ENCODE measurements around the gene FOXS1. TPM values are rescaled to one million over a fixed set of nuclear protein-coding genes. Genes with fewer than 3 reads are reported as not detected.
"Not testable (repeated sequence)": the region's sequence is repeated elsewhere in the genome, so short reads cannot be mapped to it uniquely, and the experiment has no call there.

FOXS1 gene
- total RNA-seq, 1 donor from 2014 or later: 0.40 TPM

DNA sequence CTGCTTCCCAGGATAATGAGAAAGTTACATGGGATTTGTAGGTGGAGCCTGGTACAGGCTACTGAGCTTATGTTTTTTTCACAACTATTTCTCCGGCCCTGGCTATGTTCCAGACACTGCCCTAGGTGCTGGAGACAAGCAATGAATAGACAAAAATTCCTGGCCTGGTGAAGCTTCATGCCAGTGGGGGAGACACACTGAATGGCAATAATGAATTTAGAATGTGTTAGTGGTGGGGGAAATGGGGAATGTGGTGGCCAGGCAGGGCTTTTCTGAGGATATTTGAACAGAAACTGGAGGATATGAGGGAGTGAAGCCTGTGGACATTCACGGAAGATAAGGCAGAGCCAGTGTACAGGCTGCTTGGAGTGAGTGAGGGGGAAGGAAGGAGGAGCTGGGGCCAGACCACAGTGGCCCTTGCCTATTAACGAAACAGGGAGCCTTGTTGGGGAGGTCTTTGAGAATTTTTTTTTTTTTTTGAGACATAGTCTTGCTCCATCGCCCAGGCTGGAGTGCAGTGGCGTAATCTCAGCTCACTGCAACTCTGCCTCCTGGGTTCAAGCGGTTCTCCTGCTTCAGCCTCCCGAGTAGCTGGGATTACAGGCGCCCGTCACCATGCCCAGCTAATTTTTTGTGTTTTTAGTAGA is 6.6 kb downstream of the FOXS1 start:
- ATAC-seq: no peak

DNA sequence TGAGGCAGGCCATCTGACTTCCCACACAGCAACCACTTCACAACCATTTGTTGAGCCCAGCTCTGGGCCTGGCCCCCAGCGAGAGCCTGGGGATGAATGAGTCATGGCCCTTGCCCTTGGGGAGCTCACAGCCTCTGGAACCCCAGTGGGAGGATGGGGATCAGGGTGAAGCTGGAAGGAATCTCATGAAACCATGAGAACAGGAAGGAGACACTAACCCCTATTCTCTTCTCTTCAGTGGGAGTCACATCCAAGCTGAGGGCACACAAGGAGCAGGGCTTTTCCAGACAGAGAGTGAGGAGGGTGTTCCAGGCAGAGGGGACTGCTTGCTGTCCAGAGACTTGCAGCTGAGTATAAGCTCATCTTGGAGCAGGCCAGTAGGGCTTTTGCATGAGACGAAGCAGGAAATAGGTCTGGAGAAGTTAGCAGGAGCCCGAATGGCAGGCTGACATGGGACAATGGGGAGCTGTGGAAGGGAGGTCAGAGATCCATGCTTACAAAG is 7.5 kb downstream of the FOXS1 start:
- ATAC-seq: no peak

DNA sequence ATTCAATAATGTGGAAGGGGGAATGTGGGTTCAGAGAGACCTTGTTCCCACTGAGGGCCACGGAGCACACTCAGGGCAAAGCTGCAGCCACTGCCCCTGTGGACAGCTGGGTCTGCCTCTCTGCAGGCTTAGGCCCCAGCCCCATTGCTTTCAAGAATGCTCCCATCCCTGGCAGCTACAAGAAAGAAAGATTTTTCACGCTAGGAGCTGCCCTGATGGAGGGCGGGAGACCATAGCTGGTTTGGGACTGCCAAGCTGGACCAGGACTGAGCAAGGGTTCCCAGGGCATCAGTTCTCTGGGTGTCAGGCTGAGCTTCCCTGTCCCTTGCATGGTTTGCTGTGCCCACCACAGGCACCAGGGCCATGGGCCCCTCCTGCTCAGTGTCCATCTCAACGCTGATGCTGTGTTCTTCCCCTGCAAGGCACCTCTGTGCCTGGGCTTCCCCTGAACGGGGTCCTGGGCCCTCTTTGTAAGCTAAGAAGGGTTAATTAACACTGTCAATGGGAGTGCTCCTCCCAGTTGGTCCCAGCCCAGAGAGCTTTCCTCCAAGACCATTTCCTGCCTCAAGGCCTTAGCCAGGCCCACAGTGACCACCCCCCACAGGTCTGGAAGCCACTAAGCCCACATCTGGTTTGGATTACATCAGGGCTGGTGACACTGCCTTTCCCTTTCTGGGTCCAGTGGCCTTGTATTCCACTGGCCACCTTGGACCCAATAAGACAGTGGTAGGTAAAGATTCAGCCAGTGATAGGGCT is 8.4 kb downstream of the FOXS1 start:
- no peak for ATAC-seq

DNA sequence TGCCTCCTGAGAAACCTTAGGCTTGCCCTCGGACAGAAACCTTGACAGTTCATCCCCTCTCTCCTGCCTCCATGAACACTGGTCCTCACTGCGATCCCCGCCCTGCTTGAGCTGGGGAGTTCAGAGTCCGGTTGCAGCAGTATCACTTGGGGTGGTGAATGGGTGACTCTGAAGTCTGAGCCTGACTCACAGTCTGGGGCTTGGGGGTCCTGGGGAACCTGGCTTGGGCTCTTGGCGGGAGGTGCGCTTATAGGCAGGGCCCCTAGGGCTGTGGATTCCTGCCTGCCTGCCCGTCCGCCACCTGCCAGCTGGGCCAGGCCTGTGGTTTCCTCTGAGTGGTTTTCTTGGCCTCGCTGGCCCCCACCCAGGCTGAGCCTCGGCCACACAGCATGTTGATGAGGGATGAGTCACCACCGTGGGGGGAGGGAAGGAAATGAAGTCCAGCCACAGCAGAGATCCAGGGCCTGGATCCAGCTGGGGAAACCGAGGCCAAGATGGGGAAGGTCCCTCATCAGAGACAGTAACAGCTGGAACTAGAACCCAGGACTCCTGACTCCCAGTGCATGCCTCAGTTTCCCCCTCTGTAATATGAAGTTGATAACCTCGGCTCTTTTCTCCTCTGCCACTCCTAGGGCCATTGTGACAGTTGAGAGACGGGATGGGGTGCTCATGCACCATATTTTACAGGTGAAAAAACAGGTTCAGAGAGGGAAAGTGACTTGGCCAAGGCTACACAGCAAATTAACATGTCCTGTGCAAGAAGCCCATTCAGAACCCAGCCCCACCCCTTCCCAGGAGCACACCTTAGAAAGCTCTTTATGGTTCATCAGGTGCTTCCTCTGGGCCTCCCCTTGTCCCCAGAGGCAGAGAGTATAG is 9.2 kb downstream of the FOXS1 start:
- peak; percentile 49 for ATAC-seq

DNA sequence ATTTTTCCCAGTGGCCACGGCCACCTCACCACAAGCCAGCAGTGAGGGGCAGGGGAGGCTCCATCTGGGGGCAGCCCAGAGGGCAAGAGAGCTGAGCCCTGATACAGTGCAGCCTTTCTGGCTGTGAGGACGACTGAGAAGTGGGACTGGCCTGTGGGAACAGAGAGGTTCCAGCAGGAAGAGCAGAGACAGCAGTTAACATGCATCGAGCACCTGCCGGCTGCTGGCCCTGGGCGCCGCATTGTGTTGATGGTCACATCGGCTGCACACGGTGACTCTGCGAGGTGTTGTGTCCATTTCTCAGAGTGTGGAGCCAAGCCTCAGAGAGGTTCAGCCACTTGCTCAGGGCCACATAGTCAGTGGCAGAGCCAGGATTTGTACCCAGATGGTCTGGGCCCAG is 9.8 kb downstream of the FOXS1 start:
- ATAC-seq: no peak

DNA sequence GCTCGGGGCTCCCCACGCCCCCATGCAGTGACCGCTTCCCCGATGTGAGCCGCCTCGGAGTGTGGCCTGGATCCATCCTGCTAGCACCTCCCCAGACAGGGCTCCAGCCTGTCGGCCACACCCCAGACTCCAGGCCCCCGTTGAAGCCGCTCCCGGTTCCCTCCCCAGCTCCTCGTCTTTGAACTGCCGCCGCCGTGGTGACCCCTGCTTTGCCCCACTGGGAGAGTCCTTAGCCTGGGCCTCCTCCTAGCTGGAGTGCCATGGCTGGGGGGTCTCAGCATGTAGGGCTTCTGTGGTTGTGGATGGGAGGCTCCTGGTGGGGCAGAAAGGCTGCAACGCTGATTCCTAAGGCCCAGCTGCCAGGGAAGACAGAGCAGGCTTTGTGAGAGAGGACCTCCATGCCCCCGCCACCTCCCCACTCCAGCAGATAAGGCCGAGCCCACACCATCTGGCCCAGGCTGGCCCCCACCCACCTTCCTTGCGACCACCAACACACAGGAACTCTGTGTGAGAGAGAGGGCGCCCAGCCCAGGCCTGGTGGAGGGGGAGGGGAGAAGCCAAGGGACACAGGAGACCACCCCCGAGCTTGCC is 11.4 kb downstream of the FOXS1 start:
- ATAC-seq: no peak

DNA sequence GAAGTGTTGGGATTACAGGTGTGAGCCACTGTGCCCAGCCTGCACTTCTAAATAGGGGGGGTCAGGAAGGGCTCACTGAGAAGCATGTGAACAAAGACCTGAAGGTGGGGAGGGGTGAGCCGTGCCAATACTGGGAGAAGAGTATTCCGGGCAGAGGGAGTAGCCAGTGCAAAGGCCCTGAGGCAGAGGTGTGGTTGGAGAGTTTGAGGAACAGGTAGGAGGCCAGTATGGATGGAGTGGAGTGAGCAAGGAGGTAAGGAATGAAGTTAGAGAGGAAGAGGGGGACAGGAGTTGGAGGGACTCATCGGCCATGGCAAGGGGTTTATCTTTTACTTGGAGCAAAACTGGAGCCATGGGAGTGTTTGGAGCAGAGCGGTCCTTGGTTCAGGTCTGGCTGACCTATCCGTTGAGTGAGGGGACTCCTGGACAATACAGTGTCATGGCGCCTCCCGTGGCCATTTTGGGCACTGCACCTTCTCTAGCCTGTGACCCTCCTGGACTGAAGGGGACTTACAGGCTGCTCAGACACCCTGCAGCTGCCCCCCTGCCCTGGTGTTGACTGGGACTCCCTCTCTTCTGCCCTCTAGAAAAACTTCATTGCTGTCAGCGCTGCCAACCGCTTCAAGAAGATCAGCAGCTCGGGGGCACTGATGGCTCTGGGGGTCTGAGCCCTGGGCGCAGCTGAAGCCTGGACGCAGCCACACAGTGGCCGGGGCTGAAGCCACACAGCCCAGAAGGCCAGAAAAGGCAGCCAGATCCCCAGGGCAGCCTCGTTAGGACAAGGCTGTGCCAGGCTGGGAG is 12.1 kb downstream of the FOXS1 start:
- ATAC-seq: no peak

DNA sequence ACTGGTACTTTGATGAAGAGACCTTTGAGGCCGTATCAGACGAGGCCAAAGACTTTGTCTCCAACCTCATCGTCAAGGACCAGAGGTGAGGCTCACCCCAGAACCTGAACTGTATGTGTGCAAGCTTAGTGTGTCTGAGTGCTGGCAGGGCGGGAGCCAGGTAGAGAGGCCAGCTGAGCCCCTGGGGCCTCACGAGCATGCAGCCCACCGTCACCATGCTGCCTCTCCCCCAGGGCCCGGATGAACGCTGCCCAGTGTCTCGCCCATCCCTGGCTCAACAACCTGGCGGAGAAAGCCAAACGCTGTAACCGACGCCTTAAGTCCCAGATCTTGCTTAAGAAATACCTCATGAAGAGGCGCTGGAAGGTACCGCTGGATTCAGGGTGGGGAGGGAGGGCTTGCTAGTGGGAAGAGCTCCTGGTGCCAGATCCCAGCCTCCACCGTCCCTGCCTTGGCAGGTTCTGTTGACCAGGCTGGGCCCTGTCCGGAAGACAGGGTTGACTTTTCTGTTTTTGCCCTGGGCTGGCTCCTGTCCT is 13.6 kb downstream of the FOXS1 start:
- no peak for ATAC-seq

DNA sequence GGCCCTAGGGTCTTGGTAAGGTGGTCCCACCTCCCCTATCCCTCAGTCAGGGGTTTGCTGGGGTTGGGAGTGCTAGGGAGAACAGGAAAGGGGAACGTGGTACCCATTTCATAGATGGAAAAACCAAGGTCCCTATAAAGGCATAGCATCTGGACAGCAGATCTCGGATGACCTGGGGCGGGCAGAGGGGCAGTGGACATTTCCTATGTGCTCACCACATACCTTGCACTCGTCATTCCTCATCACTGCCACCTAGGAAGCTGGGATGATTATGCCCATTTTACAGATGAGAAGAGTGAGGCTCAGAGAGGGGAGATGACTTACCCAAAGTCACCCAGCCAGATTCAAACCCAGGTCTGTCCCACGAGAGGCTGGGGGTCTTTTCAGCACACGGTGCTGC is 14.2 kb downstream of the FOXS1 start:
- ATAC-seq: no peak

DNA sequence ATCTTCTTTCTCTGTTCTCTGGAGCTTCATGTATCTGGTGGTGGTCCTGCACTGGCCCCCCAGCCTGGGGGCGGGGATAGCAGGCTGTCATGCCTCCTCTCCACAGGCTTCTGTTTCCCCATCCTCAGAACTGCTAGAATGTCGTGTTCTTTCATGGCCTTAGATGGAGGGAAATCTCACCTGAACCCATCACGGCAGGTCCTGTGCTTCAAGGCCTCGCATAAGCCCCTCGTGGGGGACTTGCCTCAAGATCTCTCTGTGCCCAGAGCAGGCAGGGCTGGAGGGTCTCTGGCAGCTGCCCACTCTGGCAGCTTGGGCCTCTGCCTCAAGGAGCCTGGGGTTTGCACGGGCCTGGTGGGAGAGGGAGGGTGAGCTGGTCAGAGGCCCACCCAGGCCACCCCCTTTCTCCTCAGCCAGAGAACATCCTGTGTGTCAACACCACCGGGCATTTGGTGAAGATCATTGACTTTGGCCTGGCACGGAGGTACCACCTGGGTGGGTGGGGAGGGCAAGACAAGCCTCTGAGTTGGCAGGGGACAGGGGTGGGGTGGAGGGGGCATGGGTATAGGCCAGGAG is 14.9 kb downstream of the FOXS1 start:
- ATAC-seq: no peak

DNA sequence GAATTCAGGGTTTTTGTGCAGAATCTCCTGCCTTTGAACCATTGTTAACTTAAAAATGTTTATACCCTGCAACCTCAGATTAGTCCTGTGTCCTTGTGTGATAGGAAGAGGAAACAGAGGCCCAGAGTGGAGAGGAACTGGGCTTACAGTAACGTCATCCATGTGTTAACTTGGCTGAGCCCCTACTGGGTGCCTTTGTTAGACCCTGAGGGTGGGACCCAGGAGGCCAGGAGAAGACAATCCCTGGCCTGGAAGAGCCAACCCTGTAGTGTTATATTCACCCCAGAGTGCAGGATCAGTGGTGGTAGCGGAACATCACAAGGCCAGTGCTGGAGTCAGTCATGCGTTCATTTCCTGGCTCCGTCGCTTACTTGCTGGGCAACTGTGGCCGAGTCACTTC is 15.7 kb downstream of the FOXS1 start:
- no peak for ATAC-seq

DNA sequence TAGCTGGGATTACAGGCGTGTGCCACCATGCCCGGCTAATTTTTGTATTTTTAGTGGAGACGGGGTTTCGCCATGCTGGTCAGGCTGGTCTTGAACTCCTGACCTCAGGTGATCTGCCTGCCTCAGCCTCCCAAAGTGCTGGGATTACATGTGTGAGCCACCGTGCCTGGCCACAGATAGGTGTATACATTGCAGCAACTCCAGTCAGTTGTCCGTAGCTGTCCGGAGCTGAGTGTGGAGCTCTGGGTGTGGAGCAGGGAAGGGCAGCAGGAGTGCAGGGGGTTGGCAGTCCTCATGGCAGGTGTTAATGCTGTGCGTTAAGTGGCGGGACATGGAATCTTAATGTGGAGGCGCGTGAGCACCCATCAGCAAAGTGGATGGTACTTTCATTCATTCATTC is 17.4 kb downstream of the FOXS1 start:
- not testable (repeated sequence) for ATAC-seq

DNA sequence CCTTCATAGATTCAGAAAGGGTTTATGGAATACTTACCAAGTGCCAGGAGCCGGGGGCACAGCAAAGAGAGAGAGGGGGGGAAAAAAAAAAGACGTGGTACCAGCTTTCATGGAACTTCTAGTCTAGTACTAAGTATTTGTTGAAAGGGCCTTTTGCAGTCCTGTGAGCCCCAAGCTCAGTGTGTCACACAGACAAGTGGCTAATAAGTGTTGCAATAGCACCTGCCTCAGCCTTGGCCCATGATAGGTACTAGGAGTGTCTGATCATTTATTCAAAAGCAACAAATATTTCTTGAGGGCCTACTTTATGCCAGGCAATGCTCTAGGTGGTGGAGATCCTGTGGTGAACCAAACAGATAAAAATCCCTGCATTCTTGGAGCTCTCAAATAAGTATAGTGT is 18.3 kb downstream of the FOXS1 start:
- ATAC-seq: no peak

DNA sequence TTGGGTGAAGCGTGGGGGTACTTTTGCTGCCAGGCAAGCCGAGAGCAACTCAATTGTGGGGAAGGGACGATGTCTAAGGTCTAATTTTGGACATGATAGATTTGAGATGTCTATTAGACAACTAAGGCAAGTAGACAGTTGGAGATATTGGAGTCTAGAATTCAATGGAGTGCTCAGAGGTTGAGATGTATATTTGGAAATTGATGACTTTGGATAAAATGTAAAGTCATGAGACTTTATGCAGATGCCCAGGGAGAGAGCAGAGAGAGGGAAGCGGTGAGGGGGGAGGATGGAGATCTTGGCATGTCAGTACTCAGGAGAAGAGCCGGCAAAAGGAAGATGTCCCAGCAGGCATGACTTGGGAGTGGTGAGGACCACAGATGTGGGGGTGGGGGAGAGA is 19.3 kb downstream of the FOXS1 start:
- no peak for ATAC-seq

DNA sequence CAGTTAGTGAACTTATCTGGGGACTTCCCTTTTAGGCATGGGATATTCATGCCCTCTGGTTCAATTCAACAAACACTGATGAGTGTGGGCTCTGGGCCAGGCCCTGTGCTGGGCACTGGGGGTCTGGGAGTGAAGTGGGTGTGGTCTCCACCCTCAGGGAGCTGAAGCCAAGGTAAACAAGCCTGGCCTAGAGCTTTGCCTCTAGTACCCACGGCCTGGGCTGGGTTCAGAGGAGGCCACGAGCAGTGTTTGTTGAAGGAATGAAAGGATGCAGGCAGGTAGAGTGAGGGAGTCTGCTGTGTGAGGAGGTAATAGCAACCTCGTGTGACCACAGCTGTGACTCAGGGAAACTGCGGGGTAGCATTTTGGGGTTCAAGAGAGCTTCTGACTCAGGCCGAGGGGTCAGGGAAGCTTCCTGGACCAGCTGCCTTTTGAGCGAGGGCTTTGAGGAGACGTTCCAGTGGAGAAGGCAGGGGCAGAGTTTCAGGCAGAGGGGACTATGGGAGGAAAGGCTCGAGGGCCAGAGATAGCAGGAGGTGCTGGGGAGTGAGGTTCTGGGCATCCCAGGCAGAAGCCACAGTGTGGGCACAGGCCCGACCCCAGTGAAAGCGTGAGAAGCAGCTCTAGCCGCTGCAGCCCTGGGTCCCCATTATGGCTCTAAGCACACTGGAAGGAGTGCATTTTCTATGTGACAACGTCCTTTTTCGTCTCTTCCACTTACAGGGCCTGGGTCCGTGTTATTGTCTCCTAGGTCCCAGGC is 20.7 kb downstream of the FOXS1 start:
- ATAC-seq: no peak

DNA sequence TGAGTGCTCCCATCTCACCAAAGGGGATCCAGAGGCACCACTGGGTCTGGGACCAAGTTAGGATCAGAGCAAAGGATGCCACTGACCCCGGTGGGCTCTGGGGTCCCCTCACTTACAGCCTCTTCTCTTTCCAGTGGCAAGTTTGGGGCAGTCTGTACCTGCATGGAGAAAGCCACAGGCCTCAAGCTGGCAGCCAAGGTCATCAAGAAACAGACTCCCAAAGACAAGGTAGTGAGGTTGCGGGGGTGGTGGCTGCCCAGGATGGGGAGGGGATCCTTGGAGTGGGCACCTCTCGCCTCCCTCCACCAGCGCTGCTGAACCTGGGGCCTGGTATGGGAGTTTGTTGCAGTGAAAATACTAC is 21.3 kb downstream of the FOXS1 start:
- no peak for ATAC-seq

DNA sequence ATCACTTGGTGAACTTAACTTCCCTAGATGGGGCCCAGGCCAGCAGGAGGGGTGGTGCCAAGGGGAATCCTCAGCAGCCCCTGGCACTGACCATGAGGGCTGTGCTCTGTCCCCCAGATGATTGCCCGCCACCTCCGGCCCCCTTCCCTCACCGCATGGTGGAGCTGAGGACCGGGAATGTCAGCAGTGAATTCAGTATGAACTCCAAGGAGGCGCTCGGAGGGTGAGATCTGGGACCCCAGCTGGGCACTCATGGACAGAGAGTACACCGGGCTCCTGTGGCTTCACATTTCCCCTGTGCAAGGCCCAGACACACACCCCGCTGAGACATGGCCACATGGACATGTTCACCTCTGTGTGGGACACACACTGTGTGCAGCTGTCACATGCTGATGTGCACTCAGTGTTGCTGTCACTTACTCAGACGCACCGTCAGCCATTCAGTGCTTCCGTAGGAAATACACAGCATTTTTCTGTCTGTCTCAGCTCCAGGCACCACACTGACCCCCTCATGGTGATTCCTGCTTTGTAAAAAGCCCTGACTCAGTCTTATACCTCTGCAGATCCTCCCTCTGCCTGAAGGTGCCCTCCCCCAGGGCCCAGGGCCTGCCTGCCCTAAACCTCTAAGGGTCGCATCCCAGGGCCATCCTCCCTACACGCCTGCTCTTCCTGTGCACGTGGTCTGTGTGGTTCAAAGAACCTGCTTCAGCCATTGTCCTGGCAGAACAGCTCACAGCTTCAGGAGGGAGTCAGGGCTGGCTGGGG is 21.9 kb downstream of the FOXS1 start:
- ATAC-seq: peak; percentile 15

DNA sequence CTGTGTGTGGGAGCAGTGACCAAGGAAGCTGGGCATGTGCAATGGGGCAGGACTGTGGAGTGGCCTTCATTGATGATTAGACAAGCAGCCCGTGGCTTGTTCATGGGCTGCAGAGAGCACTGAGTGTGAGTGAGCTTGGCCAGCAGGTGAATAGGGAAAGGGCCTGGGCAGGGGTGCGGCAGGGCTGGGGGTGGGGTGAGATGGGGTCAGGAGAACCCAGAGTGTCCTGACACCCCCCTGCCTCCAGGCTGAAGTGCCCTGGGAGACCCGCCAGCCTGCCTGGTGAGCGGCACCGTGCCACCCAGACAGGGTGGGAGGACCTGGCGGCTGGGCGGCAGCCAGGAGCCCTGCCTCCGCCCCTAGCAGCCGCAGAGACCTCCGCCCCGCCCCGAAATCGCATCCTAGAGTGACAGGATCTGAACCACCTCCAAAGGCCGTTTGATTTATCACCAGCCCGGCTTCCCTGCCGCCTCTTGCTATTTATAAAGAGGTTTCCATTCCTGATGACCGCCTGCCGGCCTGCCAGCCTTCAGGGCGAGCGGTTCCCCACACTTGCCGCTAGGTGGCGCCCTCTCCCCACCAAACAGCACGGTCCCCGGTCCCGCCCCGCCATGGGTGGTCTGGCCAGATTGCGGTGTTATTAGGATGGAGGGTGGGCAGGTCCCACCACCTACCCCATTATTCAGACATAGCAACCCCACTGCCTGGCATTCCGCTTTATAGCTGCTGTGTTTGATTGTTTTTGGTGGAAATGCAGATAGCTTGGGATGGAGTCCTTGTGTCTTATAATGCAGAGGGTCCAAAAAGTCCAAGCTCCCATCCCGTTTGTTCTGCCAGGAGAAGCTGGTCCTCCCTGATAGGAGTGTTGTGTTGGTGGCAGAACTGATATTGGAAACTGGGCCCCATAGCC is 22.7 kb downstream of the FOXS1 start:
- ATAC-seq: peak; percentile 65

DNA sequence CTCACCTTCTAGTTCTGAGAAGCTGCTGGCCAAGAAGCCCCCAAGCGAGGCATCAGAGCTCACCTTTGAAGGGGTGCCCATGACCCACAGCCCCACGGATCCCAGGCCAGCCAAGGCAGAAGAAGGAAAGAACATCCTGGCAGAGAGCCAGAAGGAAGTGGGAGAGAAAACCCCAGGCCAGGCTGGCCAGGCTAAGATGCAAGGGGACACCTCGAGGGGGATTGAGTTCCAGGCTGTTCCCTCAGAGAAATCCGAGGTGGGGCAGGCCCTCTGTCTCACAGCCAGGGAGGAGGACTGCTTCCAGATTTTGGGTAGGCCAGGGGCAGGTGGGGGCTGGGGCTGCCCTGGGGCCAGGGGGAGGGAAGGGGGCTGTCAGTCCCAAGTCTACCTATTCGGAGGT is 24.0 kb downstream of the FOXS1 start:
- no peak for ATAC-seq
